OCI-LY3 (cell line): ENCODE results near the gene ZNF22.

Source experiments
- H2AFZ ChIP-seq: fragments of 200-600, 300-600 bp; shearing (Covaris generic); 2 replicates; pipeline ENCODE4 v1.6.0; 2014; ENCODE audit warnings: antibody characterized with exemption, low read depth, low read length
- H3K27ac ChIP-seq: fragments of 200-600, 300-600 bp; sonication (generic); 2 replicates; pipeline ENCODE4 v1.5.1; 2014; ENCODE audit warnings: mild to moderate bottlenecking, low read length, moderate library complexity, mixed read lengths
- H3K27me3 ChIP-seq: fragments of 200-600, 300-600 bp; sonication (generic); 2 replicates; pipeline ENCODE4 v1.6.1; 2014; ENCODE audit warnings: low read depth, low read length, mixed read lengths
- H3K36me3 ChIP-seq: fragments of 200-600, 300-600 bp; sonication (generic); replicated peaks from 2 replicates; pipeline ENCODE3; 2014; ENCODE audit warnings: low read depth, low read length, mixed read lengths
- H3K4me1 ChIP-seq: fragments of 300-600, 200-600 bp; sonication (generic); 2 replicates; pipeline ENCODE4 v1.6.1; 2014; ENCODE audit warnings: low read length, mixed read lengths
- H3K4me2 ChIP-seq: fragments of 200-600, 300-600 bp; sonication (generic); 2 replicates; pipeline ENCODE4 v1.6.1; 2014; ENCODE audit warnings: low read length, mixed read lengths
- H3K4me3 ChIP-seq: fragments of 300-600, 200-600 bp; sonication (generic); 2 replicates; pipeline ENCODE4 v1.5.1; 2014; ENCODE audit warnings: antibody characterized with exemption, mild to moderate bottlenecking, low read length, moderate library complexity
- H3K79me2 ChIP-seq: fragments of 300-600, 200-600 bp; shearing (Covaris generic); 2 replicates; pipeline ENCODE4 v1.6.1; 2014; ENCODE audit warnings: mild to moderate bottlenecking, low read length, mixed read lengths
- H3K9ac ChIP-seq: fragments of 300-600, 200-600 bp; shearing (Covaris generic); 2 replicates; pipeline ENCODE4 v1.6.0; 2014; ENCODE audit warnings: mild to moderate bottlenecking, low read length, moderate library complexity
- H3K9me3 ChIP-seq: fragments of 200-600, 300-600 bp; shearing (Covaris generic); 2 replicates; pipeline ENCODE4 v1.6.1; 2014; ENCODE audit warnings: low read length, mixed read lengths; ENCODE audit not compliant: insufficient read depth
- H4K20me1 ChIP-seq: fragments of 200-600, 300-600 bp; sonication (generic); 2 replicates; pipeline ENCODE4 v1.6.1; 2016; ENCODE audit warnings: low read length, mixed read lengths; ENCODE audit not compliant: insufficient read depth
- CTCF ChIP-seq: fragments of 200-600, 300-600 bp; sonication (generic); IDR thresholded peaks from 2 replicates; pipeline ENCODE4 v1.5.1; 2014; ENCODE audit warnings: antibody characterized with exemption, low read length, low read depth
- EZH2phosphoT487 ChIP-seq: fragments of 200-600 bp; shearing (Covaris generic); IDR thresholded peaks from 2 replicates; pipeline ENCODE4 v1.6.1; 2018; ENCODE audit warnings: antibody characterized with exemption, mixed run types, low read depth

Gene ZNF22

DNA sequence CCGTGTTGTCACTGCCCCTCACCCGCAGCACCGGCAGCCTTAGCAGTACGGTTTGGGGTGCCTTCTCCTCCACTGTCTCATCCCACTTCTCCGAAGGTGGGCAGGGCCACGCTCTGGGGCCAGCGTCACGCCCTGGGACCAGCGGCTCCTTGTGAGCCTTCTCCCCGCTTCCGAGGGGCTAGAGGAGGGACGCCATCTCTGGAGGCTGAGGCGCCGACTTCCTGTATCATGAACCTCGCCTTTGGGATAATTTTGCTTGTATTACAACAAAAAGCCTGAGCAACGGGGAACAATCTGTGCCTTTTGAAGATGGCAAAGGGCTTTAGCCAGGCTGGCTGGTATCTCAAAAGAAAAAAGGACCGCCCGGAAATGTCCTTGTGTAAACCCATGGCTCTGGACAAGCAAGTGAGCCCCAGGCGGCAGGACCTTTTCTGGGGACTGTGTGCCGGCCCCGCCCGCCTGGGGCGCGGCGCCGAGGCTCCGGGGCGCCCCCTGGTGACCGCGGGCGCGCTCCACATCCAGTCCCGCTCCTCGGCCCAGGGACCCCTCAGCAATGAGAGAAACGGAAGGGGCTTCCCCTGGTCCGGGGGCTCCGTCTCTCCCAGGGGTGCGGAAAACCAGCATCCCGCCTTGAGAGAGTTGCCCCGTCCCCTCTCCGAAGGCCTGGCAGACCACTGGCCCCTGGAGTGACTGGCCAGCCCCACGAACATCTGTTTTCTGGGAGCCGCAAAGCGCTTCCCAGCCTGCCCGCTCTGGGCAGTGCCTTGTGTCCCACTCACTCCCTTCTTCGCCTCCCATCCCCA is 25.9 kb upstream of the ZNF22 start:
- H3K27ac ChIP-seq, result peak overlapping the region; percentile 61
- TF ChIP-seq CTCF (peak; percentile 72), EZH2phosphoT487 (no peak)
- H3K79me2 ChIP-seq, result no peaks in the 10 kb centered on the region
- H3K4me2 ChIP-seq, result peak overlapping the region; percentile 100
- peaks cover 47% of the 10 kb centered on the region for H3K4me1 ChIP-seq
- no peaks in the 10 kb centered on the region for H3K9me3 ChIP-seq
- no peaks in the 10 kb centered on the region for H3K27me3 ChIP-seq
- peak overlapping the region; percentile 84 for H3K9ac ChIP-seq
- no peaks in the 10 kb centered on the region for H3K36me3 ChIP-seq
- no peaks in the 10 kb centered on the region for H4K20me1 ChIP-seq
- peak overlapping the region; percentile 82 for H2AFZ ChIP-seq
- peak overlapping the region; percentile 79 for H3K4me3 ChIP-seq

DNA sequence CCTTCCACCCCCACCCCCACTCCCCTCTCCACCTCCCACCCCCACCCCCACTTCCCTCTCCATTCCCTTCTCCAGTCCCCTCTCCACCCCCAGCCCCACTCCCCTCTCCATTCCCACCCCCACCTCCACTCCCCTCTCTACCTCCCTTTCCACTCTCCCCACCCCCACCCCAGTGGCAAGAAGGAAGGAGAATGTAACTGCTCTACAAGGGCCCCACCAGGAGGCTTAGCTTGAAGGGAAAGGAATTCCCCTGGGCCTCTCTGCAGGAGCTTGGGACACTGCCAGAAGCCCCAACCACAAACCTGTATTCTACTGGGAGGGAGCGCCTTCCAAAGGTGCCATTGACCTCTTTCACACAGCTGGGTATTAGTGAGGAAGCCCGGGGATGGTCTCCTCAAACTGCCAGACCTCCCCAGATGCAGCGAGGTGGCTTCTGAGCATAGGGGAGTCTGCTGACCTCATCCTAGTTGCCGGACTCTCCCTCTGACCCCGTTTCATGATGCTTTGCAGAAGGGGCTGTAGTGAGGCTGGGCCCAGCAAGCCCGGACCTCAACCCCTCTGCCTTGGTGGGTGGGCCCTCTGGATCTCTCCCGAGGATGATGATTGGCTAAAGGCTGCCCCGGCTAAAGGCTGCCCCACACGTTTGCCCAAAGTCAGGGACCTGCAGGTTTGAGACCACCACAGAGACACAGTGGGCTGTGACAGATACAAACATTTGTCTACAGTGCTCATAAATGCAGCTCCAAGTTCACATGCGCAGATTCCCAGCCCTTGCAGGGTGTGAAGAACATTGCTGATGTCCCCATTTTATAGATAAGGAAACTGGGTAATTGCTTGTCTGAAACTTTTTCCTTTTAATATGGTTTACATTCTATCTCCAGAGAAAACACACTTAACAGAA is 25.0 kb upstream of the ZNF22 start:
- Histone ChIP-seq H3K4me1 (peaks cover 56% of the 10 kb centered on the region), H3K9ac (no peak overlapping the region), H4K20me1 (no peaks in the 10 kb centered on the region), H3K4me3 (0 out of 2 replicates have a peak overlapping the region, but pooled peaks have one; percentile 79), H3K27me3 (no peaks in the 10 kb centered on the region), H3K27ac (no peak overlapping the region), H3K9me3 (no peaks in the 10 kb centered on the region), H3K4me2 (peak overlapping the region; percentile 24; the same call in 1 of the 2 replicates), H3K36me3 (no peaks in the 10 kb centered on the region), H2AFZ (no peak overlapping the region), H3K79me2 (no peaks in the 10 kb centered on the region)
- TF ChIP-seq CTCF (no peak), EZH2phosphoT487 (no peak)

DNA sequence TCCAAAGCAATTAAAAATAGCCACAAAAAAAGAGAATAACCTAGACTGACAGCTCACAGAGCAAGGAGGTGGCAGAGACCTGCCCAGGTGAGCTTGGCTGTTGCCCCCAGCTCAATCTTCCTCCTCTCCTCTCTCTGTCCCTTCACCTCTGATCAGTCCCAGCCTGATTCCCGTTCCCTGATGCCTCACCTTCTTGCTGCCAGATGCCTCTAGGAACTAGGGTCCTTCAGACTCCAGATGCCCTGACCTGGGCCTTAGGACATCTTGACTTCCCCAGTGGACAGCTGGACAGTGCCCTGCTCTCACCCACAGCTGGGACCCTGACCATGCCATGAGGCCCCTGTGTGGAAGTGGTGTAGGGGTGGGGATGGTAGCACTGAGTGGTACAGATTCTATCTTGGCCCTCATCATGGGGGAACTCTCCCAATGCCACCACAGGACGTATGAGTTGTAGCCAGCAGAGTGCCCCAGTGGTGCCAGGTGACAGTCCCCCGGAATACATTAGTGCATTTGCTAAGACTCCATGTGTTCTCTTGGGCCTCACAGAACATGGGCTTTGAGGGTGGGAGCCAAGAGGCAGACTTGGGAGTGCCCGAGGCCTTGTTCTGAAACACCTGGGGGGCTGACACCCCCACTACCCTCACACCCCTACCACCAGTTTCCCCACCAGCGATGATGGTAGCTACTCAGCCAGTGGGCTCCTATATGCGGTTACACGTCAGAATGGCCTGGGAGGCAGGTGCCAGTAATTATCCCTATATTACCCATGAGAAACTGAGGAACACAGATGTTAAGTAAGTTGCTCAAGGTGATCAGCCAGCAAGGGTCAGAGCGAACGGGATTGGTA is 24.1 kb upstream of the ZNF22 start:
- H3K9ac ChIP-seq, result no peak overlapping the region
- H4K20me1 ChIP-seq, result no peaks in the 10 kb centered on the region
- H3K4me3 ChIP-seq, result no peak overlapping the region
- no peaks in the 10 kb centered on the region for H3K36me3 ChIP-seq
- no peak overlapping the region for H3K27ac ChIP-seq
- H3K79me2 ChIP-seq, result no peaks in the 10 kb centered on the region
- no peak overlapping the region for H3K4me2 ChIP-seq
- TF ChIP-seq EZH2phosphoT487 (no peak), CTCF (no peak)
- H3K9me3 ChIP-seq, result no peaks in the 10 kb centered on the region
- H3K27me3 ChIP-seq, result no peaks in the 10 kb centered on the region
- H3K4me1 ChIP-seq, result peaks cover 65% of the 10 kb centered on the region
- H2AFZ ChIP-seq, result no peak overlapping the region
